ENCODE data around the gene SMC3.

DNA sequence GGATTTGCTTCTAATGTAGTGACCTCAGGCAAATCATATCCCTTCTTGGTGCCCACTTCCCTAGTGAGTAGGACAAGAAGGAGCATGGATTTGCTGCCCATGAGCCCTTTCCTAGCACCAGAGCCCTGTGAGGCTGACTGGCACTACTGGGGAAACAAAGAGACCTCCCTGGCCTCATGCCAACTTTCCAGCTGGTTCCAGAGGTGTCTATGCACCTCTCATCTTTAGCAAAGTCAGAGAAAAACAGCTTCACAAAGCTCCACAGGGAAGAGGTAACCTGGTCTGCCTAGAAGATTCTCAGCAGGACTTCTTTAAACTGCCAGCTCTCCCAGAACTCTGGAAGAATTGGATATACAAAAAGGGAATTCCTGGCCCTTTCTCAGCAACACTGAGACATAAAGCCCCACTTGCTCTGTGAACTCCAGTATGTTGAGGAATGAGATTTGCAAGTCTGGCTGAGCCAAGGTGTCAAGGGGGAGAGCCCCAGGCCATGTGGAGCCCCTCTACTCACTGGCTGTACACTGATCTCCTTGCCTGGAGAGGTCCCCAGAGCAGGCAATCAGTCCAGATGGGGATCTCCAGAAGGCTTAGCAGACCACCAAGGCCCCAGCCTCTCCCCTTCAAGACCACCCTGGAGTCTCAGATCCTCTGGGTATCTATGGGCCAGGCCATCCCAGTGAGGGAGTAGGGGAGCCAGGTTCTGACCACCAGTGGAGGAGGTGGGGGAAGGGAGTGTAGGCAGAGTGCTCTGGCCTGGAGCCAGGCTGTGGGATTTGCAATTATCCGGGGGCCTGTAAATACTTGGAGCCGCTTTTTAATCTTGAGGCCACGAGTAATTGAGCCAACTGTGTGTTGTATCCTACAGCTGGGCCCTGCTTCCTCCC lies 52.3 kb downstream of the SMC3 start:
- TF ChIP-seq, protein P1, sequence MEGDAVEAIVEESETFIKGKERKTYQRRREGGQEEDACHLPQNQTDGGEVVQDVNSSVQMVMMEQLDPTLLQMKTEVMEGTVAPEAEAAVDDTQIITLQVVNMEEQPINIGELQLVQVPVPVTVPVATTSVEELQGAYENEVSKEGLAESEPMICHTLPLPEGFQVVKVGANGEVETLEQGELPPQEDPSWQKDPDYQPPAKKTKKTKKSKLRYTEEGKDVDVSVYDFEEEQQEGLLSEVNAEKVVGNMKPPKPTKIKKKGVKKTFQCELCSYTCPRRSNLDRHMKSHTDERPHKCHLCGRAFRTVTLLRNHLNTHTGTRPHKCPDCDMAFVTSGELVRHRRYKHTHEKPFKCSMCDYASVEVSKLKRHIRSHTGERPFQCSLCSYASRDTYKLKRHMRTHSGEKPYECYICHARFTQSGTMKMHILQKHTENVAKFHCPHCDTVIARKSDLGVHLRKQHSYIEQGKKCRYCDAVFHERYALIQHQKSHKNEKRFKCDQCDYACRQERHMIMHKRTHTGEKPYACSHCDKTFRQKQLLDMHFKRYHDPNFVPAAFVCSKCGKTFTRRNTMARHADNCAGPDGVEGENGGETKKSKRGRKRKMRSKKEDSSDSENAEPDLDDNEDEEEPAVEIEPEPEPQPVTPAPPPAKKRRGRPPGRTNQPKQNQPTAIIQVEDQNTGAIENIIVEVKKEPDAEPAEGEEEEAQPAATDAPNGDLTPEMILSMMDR (IDR thresholded peaks at IDR 0.05; ENCODE audit: insufficient read depth, low read length, poor library complexity, severe bottlenecking): no peak
- no peak for TF ChIP-seq EZH2phosphoT487 (conservative IDR thresholded peaks at IDR 0.05; ENCODE audit: low read length)

All from SU-DHL-6 (cell line).